ENCODE data around the gene CT47C1.

The CT47C1 gene

GRCh38 chrX:119075270-119076025 lies 2.7 kb downstream of the CT47C1 start:
- no peaks in the 10 kb centered on the region for H3K4me1 ChIP-seq (ENCODE audit: control insufficient read depth, insufficient read depth, low read length)
- H3K27me3 ChIP-seq (ENCODE audit: control insufficient read depth, insufficient read depth, low read length), result peaks cover 24% of the 10 kb centered on the region
- no peak overlapping the region for H3K4me3 ChIP-seq (ENCODE audit: low read length)
- H3K4me2 ChIP-seq (ENCODE audit: low read length), result no peak overlapping the region
- H3K9ac ChIP-seq (ENCODE audit: low read depth, low read length), result no peak overlapping the region
- H3K9me3 ChIP-seq (replicated peaks; ENCODE audit: low read length), result no peaks in the 10 kb centered on the region
- no peaks in the 10 kb centered on the region for H3K36me3 ChIP-seq (ENCODE audit: insufficient read depth, low read length)

- Histone ChIP-seq H3K4me2 (ENCODE audit: low read length) (no peak overlapping the region), H3K4me3 (ENCODE audit: low read length) (no peak overlapping the region), H3K36me3 (ENCODE audit: insufficient read depth, low read length) (no peaks in the 10 kb centered on the region), H3K4me1 (ENCODE audit: control insufficient read depth, insufficient read depth, low read length) (no peaks in the 10 kb centered on the region), H3K9me3 (replicated peaks; ENCODE audit: low read length) (no peaks in the 10 kb centered on the region), H3K9ac (ENCODE audit: low read depth, low read length) (no peak overlapping the region), H3K27me3 (ENCODE audit: control insufficient read depth, insufficient read depth, low read length) (peaks cover 40% of the 10 kb centered on the region)
These were observed 9.5 kb downstream of the CT47C1 start for GRCh38 chrX:119082278-119082677.

- H3K4me1 ChIP-seq (ENCODE audit: control insufficient read depth, insufficient read depth, low read length), result no peaks in the 10 kb centered on the region
- H3K36me3 ChIP-seq (ENCODE audit: insufficient read depth, low read length), result no peaks in the 10 kb centered on the region
- no peaks in the 10 kb centered on the region for H3K9me3 ChIP-seq (replicated peaks; ENCODE audit: low read length)
- H3K27me3 ChIP-seq (ENCODE audit: control insufficient read depth, insufficient read depth, low read length), result peaks cover 56% of the 10 kb centered on the region
- no peak overlapping the region for H3K4me3 ChIP-seq (ENCODE audit: low read length)
- H3K4me2 ChIP-seq (ENCODE audit: low read length), result no peak overlapping the region
- no peak overlapping the region for H3K9ac ChIP-seq (ENCODE audit: low read depth, low read length)
These were observed 12.0 kb downstream of the CT47C1 start for GRCh38 chrX:119084766-119085165.

- H3K4me1 ChIP-seq (ENCODE audit: control insufficient read depth, insufficient read depth, low read length), result no peaks in the 10 kb centered on the region
- H3K36me3 ChIP-seq (ENCODE audit: insufficient read depth, low read length), result no peaks in the 10 kb centered on the region
These were observed 14.3 kb downstream of the CT47C1 start for GRCh38 chrX:119087121-119087520.

GRCh38 chrX:119089619-119090018 lies 16.8 kb downstream of the CT47C1 start:
- Histone ChIP-seq H3K4me1 (ENCODE audit: control insufficient read depth, insufficient read depth, low read length) (no peaks in the 10 kb centered on the region), H3K4me3 (ENCODE audit: low read length) (no peak overlapping the region), H3K9me3 (replicated peaks; ENCODE audit: low read length) (no peaks in the 10 kb centered on the region), H3K9ac (ENCODE audit: low read depth, low read length) (no peak overlapping the region), H3K27me3 (ENCODE audit: control insufficient read depth, insufficient read depth, low read length) (peaks cover 46% of the 10 kb centered on the region), H3K4me2 (ENCODE audit: low read length) (no peak overlapping the region), H3K36me3 (ENCODE audit: insufficient read depth, low read length) (no peaks in the 10 kb centered on the region)

More at GRCh38 chrX:119087121-119087520, 14.3 kb downstream of the CT47C1 start:
- Histone ChIP-seq H3K4me3 (ENCODE audit: low read length) (no peak overlapping the region), H3K4me2 (ENCODE audit: low read length) (no peak overlapping the region), H3K27me3 (ENCODE audit: control insufficient read depth, insufficient read depth, low read length) (peaks cover 46% of the 10 kb centered on the region), H3K9me3 (replicated peaks; ENCODE audit: low read length) (no peaks in the 10 kb centered on the region), H3K9ac (ENCODE audit: low read depth, low read length) (no peak overlapping the region)

- Histone ChIP-seq H3K4me1 (ENCODE audit: control insufficient read depth, insufficient read depth, low read length) (no peaks in the 10 kb centered on the region), H3K36me3 (ENCODE audit: insufficient read depth, low read length) (no peaks in the 10 kb centered on the region), H3K9ac (ENCODE audit: low read depth, low read length) (no peak overlapping the region), H3K9me3 (replicated peaks; ENCODE audit: low read length) (no peaks in the 10 kb centered on the region), H3K27me3 (ENCODE audit: control insufficient read depth, insufficient read depth, low read length) (peaks cover 39% of the 10 kb centered on the region), H3K4me2 (ENCODE audit: low read length) (no peak overlapping the region), H3K4me3 (ENCODE audit: low read length) (no peak overlapping the region)
These were observed 17.8 kb downstream of the CT47C1 start for GRCh38 chrX:119090627-119091026.

- no peak overlapping the region for H3K4me2 ChIP-seq (ENCODE audit: low read length)
- peaks cover 10% of the 10 kb centered on the region for H3K27me3 ChIP-seq (ENCODE audit: control insufficient read depth, insufficient read depth, low read length)
- no peak overlapping the region for H3K4me3 ChIP-seq (ENCODE audit: low read length)
- no peaks in the 10 kb centered on the region for H3K4me1 ChIP-seq (ENCODE audit: control insufficient read depth, insufficient read depth, low read length)
- no peaks in the 10 kb centered on the region for H3K9me3 ChIP-seq (replicated peaks; ENCODE audit: low read length)
- H3K36me3 ChIP-seq (ENCODE audit: insufficient read depth, low read length), result no peaks in the 10 kb centered on the region
- no peak overlapping the region for H3K9ac ChIP-seq (ENCODE audit: low read depth, low read length)
These were observed 21.4 kb downstream of the CT47C1 start for GRCh38 chrX:119093991-119094735.

- H3K36me3 ChIP-seq (ENCODE audit: insufficient read depth, low read length), result no peaks in the 10 kb centered on the region
- H3K4me1 ChIP-seq (ENCODE audit: control insufficient read depth, insufficient read depth, low read length), result no peaks in the 10 kb centered on the region
- H3K9ac ChIP-seq (ENCODE audit: low read depth, low read length), result no peak overlapping the region
- H3K4me2 ChIP-seq (ENCODE audit: low read length), result no peak overlapping the region
- peaks cover 9% of the 10 kb centered on the region for H3K27me3 ChIP-seq (ENCODE audit: control insufficient read depth, insufficient read depth, low read length)
- no peak overlapping the region for H3K4me3 ChIP-seq (ENCODE audit: low read length)
- H3K9me3 ChIP-seq (replicated peaks; ENCODE audit: low read length), result no peaks in the 10 kb centered on the region
These were observed 22.0 kb downstream of the CT47C1 start for GRCh38 chrX:119094819-119095218.

GRCh38 chrX:119095936-119096335 lies 23.1 kb downstream of the CT47C1 start:
- peaks cover 9% of the 10 kb centered on the region for H3K27me3 ChIP-seq (ENCODE audit: control insufficient read depth, insufficient read depth, low read length)
- no peak overlapping the region for H3K9ac ChIP-seq (ENCODE audit: low read depth, low read length)
- H3K4me3 ChIP-seq (ENCODE audit: low read length), result no peak overlapping the region
- no peaks in the 10 kb centered on the region for H3K9me3 ChIP-seq (replicated peaks; ENCODE audit: low read length)
- H3K4me2 ChIP-seq (ENCODE audit: low read length), result no peak overlapping the region
- no peaks in the 10 kb centered on the region for H3K36me3 ChIP-seq (ENCODE audit: insufficient read depth, low read length)
- no peaks in the 10 kb centered on the region for H3K4me1 ChIP-seq (ENCODE audit: control insufficient read depth, insufficient read depth, low read length)

- H3K4me3 ChIP-seq (ENCODE audit: low read length), result no peak overlapping the region
- H3K4me2 ChIP-seq (ENCODE audit: low read length), result no peak overlapping the region
- no peaks in the 10 kb centered on the region for H3K36me3 ChIP-seq (ENCODE audit: insufficient read depth, low read length)
- H3K27me3 ChIP-seq (ENCODE audit: control insufficient read depth, insufficient read depth, low read length), result peaks cover 16% of the 10 kb centered on the region
- no peaks in the 10 kb centered on the region for H3K9me3 ChIP-seq (replicated peaks; ENCODE audit: low read length)
- no peak overlapping the region for H3K9ac ChIP-seq (ENCODE audit: low read depth, low read length)
- H3K4me1 ChIP-seq (ENCODE audit: control insufficient read depth, insufficient read depth, low read length), result no peaks in the 10 kb centered on the region
These were observed 28.4 kb downstream of the CT47C1 start for GRCh38 chrX:119101168-119101567.

GRCh38 chrX:119105826-119106225 lies 33.0 kb downstream of the CT47C1 start:
- Histone ChIP-seq H3K4me1 (ENCODE audit: control insufficient read depth, insufficient read depth, low read length) (no peaks in the 10 kb centered on the region), H3K36me3 (ENCODE audit: insufficient read depth, low read length) (no peaks in the 10 kb centered on the region), H3K4me2 (ENCODE audit: low read length) (no peak overlapping the region), H3K4me3 (ENCODE audit: low read length) (no peak overlapping the region), H3K9me3 (replicated peaks; ENCODE audit: low read length) (no peaks in the 10 kb centered on the region), H3K27me3 (ENCODE audit: control insufficient read depth, insufficient read depth, low read length) (peaks cover 13% of the 10 kb centered on the region), H3K9ac (ENCODE audit: low read depth, low read length) (no peak overlapping the region)

- Histone ChIP-seq H3K27me3 (ENCODE audit: control insufficient read depth, insufficient read depth, low read length) (peaks cover 13% of the 10 kb centered on the region), H3K4me1 (ENCODE audit: control insufficient read depth, insufficient read depth, low read length) (no peaks in the 10 kb centered on the region), H3K36me3 (ENCODE audit: insufficient read depth, low read length) (no peaks in the 10 kb centered on the region), H3K4me3 (ENCODE audit: low read length) (no peak overlapping the region), H3K4me2 (ENCODE audit: low read length) (no peak overlapping the region), H3K9ac (ENCODE audit: low read depth, low read length) (no peak overlapping the region), H3K9me3 (replicated peaks; ENCODE audit: low read length) (no peaks in the 10 kb centered on the region)
These were observed 34.4 kb downstream of the CT47C1 start for GRCh38 chrX:119107206-119107605.
